ENCODE results near the gene PRKCB. TPM values are rescaled to one million over a fixed set of nuclear protein-coding genes. Genes with fewer than 3 reads are reported as not detected.
A peak's percentile ranks its signal among the peaks of the same experiment; 100 is the strongest.

PRKCB gene
- total RNA-seq, 1 experiment from 2014 or later: 7.1 TPM

GRCh38 chr16:23966597-23967394, 131.0 kb downstream of the PRKCB start:
- DNase-seq (ENCODE audit: low read depth, low spot score): no peak
- in situ Hi-C loops (cut with HindIII; ENCODE audit: low pct_unique_long_range_greater_than_20kb, low sequenced_read_pairs): no loop called here

GRCh38 chr16:23967775-23968174, 132.0 kb downstream of the PRKCB start:
- no peak for DNase-seq (ENCODE audit: low read depth, low spot score)
- in situ Hi-C loops (cut with HindIII; ENCODE audit: low pct_unique_long_range_greater_than_20kb, low sequenced_read_pairs): no loop called here

- no peak for DNase-seq (ENCODE audit: low read depth, low spot score)
- in situ Hi-C loops (cut with HindIII; ENCODE audit: low pct_unique_long_range_greater_than_20kb, low sequenced_read_pairs): no loop called here
Observed at GRCh38 chr16:23968176-23968575, 132.4 kb downstream of the PRKCB start.

- in situ Hi-C loops (cut with HindIII; ENCODE audit: low pct_unique_long_range_greater_than_20kb, low sequenced_read_pairs): no loop called here
- DNase-seq (ENCODE audit: low read depth, low spot score): no peak
Observed at GRCh38 chr16:23969468-23970297, 133.9 kb downstream of the PRKCB start.

- in situ Hi-C loops (cut with HindIII; ENCODE audit: low pct_unique_long_range_greater_than_20kb, low sequenced_read_pairs): no loop called here
- DNase-seq (ENCODE audit: low read depth, low spot score): peak; percentile 24
Observed at GRCh38 chr16:23974223-23974622, 138.4 kb downstream of the PRKCB start.

- DNase-seq (ENCODE audit: low read depth, low spot score): no peak
- in situ Hi-C loops (cut with HindIII; ENCODE audit: low pct_unique_long_range_greater_than_20kb, low sequenced_read_pairs): no loop called here
Observed at GRCh38 chr16:23975293-23975692, 139.5 kb downstream of the PRKCB start.

- DNase-seq (ENCODE audit: low read depth, low spot score): no peak
- in situ Hi-C loops (cut with HindIII; ENCODE audit: low pct_unique_long_range_greater_than_20kb, low sequenced_read_pairs): no loop called here
Observed at GRCh38 chr16:23976091-23976490, 140.3 kb downstream of the PRKCB start.

- no peak for DNase-seq (ENCODE audit: low read depth, low spot score)
- in situ Hi-C loops (cut with HindIII; ENCODE audit: low pct_unique_long_range_greater_than_20kb, low sequenced_read_pairs): no loop called here
Observed at GRCh38 chr16:23976524-23976923, 140.7 kb downstream of the PRKCB start.

- in situ Hi-C loops (cut with HindIII; ENCODE audit: low pct_unique_long_range_greater_than_20kb, low sequenced_read_pairs): no loop called here
- DNase-seq (ENCODE audit: low read depth, low spot score): no peak
Observed at GRCh38 chr16:23979441-23979840, 143.7 kb downstream of the PRKCB start.

- DNase-seq (ENCODE audit: low read depth, low spot score): no peak
- in situ Hi-C loops (cut with HindIII; ENCODE audit: low pct_unique_long_range_greater_than_20kb, low sequenced_read_pairs): no loop called here
Observed at GRCh38 chr16:23979982-23980381, 144.2 kb downstream of the PRKCB start.

GRCh38 chr16:23981429-23982399, 145.9 kb downstream of the PRKCB start:
- in situ Hi-C loops (cut with HindIII; ENCODE audit: low pct_unique_long_range_greater_than_20kb, low sequenced_read_pairs): no loop called here
- no peak for DNase-seq (ENCODE audit: low read depth, low spot score)

GRCh38 chr16:23986455-23986854, 150.7 kb downstream of the PRKCB start:
- in situ Hi-C loops (cut with HindIII; ENCODE audit: low pct_unique_long_range_greater_than_20kb, low sequenced_read_pairs): no loop called here
- no peak for DNase-seq (ENCODE audit: low read depth, low spot score)

- DNase-seq (ENCODE audit: low read depth, low spot score): no peak
- in situ Hi-C loops (cut with HindIII; ENCODE audit: low pct_unique_long_range_greater_than_20kb, low sequenced_read_pairs): no loop called here
Observed at GRCh38 chr16:23987443-23987842, 151.7 kb downstream of the PRKCB start.

- in situ Hi-C loops (cut with HindIII; ENCODE audit: low pct_unique_long_range_greater_than_20kb, low sequenced_read_pairs): no loop called here
- no peak for DNase-seq (ENCODE audit: low read depth, low spot score)
Observed at GRCh38 chr16:23990507-23990906, 154.7 kb downstream of the PRKCB start.

GRCh38 chr16:23991066-23991465, 155.3 kb downstream of the PRKCB start:
- DNase-seq (ENCODE audit: low read depth, low spot score): no peak
- in situ Hi-C loops (cut with HindIII; ENCODE audit: low pct_unique_long_range_greater_than_20kb, low sequenced_read_pairs): no loop called here

- no peak for DNase-seq (ENCODE audit: low read depth, low spot score)
- in situ Hi-C loops (cut with HindIII; ENCODE audit: low pct_unique_long_range_greater_than_20kb, low sequenced_read_pairs): no loop called here
Observed at GRCh38 chr16:23994615-23995014, 158.8 kb downstream of the PRKCB start.

GRCh38 chr16:23996258-23996955, 160.6 kb downstream of the PRKCB start:
- in situ Hi-C loops (cut with HindIII; ENCODE audit: low pct_unique_long_range_greater_than_20kb, low sequenced_read_pairs): no loop called here
- no peak for DNase-seq (ENCODE audit: low read depth, low spot score)
